ENCODE data around the gene SNAP91.
"Not testable (repeated sequence)": the region's sequence is repeated elsewhere in the genome, so short reads cannot be mapped to it uniquely, and the experiment has no call there.

The SNAP91 gene, protein sequence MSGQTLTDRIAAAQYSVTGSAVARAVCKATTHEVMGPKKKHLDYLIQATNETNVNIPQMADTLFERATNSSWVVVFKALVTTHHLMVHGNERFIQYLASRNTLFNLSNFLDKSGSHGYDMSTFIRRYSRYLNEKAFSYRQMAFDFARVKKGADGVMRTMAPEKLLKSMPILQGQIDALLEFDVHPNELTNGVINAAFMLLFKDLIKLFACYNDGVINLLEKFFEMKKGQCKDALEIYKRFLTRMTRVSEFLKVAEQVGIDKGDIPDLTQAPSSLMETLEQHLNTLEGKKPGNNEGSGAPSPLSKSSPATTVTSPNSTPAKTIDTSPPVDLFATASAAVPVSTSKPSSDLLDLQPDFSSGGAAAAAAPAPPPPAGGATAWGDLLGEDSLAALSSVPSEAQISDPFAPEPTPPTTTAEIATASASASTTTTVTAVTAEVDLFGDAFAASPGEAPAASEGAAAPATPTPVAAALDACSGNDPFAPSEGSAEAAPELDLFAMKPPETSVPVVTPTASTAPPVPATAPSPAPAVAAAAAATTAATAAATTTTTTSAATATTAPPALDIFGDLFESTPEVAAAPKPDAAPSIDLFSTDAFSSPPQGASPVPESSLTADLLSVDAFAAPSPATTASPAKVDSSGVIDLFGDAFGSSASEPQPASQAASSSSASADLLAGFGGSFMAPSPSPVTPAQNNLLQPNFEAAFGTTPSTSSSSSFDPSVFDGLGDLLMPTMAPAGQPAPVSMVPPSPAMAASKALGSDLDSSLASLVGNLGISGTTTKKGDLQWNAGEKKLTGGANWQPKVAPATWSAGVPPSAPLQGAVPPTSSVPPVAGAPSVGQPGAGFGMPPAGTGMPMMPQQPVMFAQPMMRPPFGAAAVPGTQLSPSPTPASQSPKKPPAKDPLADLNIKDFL

GRCh38 chr6:83708970-83709747, at the start of gene SNAP91:
TSS of gene SNAP91 (minus strand) at chr6:83709101. CDS start at chr6:83707927, 1,174 bp downstream.
- no peak for TF ChIP-seq POLR2AphosphoS5 (IDR thresholded peaks at IDR 0.05; ENCODE audit: borderline replicate concordance, low read depth, low read length)
- peak; percentile 71 for TF ChIP-seq EZH2 (IDR thresholded peaks at IDR 0.05)
- H3K9me3 ChIP-seq (ENCODE audit: low read depth, low read length), result no peaks in the 10 kb centered on the region; the same call in 1 of the 2 replicates
- DNase-seq (ENCODE audit: low read depth, low spot score), result no peak
- H3K9ac ChIP-seq (ENCODE audit: insufficient read length), result no peak within 1 kb of the TSS
- H3K36me3 ChIP-seq (ENCODE audit: insufficient read depth, low read length), result no peaks in the 10 kb centered on the region
- peak within 1 kb of the TSS; percentile 78 for H3K4me3 ChIP-seq
- no peak within 1 kb of the TSS for H3K27ac ChIP-seq

DNA sequence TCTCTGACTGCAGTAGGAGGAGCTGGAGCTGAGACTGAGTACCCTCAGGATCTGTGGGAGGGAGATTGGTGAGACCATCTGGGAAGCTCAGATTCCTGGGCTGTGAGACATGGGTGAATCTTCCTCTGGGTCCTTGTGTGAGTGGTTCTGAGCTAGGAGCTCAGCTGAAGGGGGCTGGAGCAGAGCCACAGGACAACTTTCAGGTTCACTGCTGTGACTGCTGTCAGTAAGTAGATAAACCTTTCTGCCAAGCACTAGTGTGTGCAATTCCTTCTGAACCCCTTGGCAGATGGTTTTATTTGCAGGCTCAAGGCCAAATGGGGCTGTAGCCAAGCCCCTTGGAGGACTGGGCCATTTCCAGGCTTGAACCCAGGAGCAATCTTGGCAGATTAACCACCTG, 49.6 kb upstream of the SNAP91 start:
- Histone ChIP-seq H3K27ac (no peak overlapping the region), H3K36me3 (ENCODE audit: insufficient read depth, low read length) (no peaks in the 10 kb centered on the region), H3K9ac (ENCODE audit: insufficient read length) (no peak overlapping the region), H3K9me3 (ENCODE audit: low read depth, low read length) (no peaks in the 10 kb centered on the region), H3K4me3 (no peak overlapping the region)
- DNase-seq (ENCODE audit: low read depth, low spot score), result no peak
- no peak for TF ChIP-seq EZH2 (IDR thresholded peaks at IDR 0.05)
- no peak for TF ChIP-seq FOXP2 (optimal IDR thresholded peaks at IDR 0.05; ENCODE audit: control extremely low read depth, extremely low read length, insufficient read depth)
- no peak for TF ChIP-seq POLR2AphosphoS5 (IDR thresholded peaks at IDR 0.05; ENCODE audit: borderline replicate concordance, low read depth, low read length)

DNA sequence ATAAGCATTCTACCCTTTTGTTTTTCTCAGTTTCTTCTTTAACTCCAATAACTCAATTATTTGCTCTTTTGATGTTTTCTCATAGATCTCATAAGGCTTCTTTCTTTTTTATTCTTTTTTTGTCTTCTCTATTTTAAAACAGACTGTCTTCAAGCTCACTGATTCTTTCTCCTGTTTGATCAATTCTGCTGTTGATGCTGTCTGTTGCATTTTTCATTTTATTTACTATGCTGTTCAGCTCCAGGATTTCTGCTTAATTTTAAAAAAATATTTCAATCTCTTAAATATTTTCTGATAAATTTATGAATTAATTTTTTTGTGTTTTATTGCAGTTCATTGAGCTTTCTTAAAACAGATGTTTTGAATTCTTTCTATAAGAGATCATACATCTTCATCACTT, 48.1 kb upstream of the SNAP91 start:
- TF ChIP-seq FOXP2 (optimal IDR thresholded peaks at IDR 0.05; ENCODE audit: control extremely low read depth, extremely low read length, insufficient read depth) (no peak), EZH2 (IDR thresholded peaks at IDR 0.05) (no peak), POLR2AphosphoS5 (IDR thresholded peaks at IDR 0.05; ENCODE audit: borderline replicate concordance, low read depth, low read length) (no peak)
- Histone ChIP-seq H3K4me3 (no peak overlapping the region), H3K36me3 (ENCODE audit: insufficient read depth, low read length) (no peaks in the 10 kb centered on the region), H3K9ac (ENCODE audit: insufficient read length) (no peak overlapping the region), H3K9me3 (ENCODE audit: low read depth, low read length) (no peaks in the 10 kb centered on the region), H3K27ac (no peak overlapping the region)
- no peak for DNase-seq (ENCODE audit: low read depth, low spot score)

DNA sequence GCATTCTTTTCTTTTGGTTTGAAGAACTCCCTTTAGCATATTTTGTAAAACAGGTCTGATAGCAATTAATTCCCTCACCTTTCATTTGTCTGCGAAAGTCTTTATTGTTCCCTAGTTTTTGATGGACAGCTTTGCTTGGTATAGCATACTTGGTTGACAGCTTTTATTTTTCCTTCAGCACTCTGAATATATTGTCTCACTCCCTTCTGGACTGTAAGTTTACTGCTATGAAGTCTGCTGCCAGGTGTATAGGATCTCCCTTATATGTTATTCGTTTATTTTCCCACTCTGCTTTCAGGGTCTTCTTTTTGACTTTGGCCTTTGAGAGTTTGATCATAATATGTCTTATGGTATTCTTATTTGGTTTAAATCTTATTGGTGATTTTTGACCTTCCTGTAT, 47.7 kb upstream of the SNAP91 start:
- Histone ChIP-seq H3K4me3 (no peak overlapping the region), H3K36me3 (ENCODE audit: insufficient read depth, low read length) (no peaks in the 10 kb centered on the region), H3K9ac (ENCODE audit: insufficient read length) (no peak overlapping the region), H3K27ac (no peak overlapping the region), H3K9me3 (ENCODE audit: low read depth, low read length) (no peaks in the 10 kb centered on the region)
- no peak for DNase-seq (ENCODE audit: low read depth, low spot score)
- no peak for TF ChIP-seq FOXP2 (optimal IDR thresholded peaks at IDR 0.05; ENCODE audit: control extremely low read depth, extremely low read length, insufficient read depth)
- no peak for TF ChIP-seq POLR2AphosphoS5 (IDR thresholded peaks at IDR 0.05; ENCODE audit: borderline replicate concordance, low read depth, low read length)
- TF ChIP-seq EZH2 (IDR thresholded peaks at IDR 0.05), result no peak

DNA sequence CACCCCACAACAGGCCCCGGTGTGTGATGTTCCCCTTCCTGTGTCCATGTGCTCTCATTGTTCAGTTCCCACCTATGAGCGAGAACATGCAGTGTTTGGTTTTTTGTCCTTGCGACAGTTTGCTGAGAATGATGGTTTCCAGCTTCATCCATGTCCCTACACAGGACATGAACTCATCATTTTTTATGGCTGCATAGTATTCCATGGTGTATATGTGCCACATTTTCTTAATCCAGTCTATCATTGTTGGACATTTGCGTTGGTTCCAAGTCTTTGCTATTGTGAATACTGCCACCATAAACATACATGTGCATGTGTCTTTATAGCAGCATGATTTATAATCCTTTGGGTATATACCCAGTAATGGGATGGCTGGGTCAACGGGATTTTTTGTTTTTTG, 43.5 kb upstream of the SNAP91 start:
- H3K27ac ChIP-seq; H3K9me3 ChIP-seq (ENCODE audit: low read depth, low read length); DNase-seq (ENCODE audit: low read depth, low spot score); H3K4me3 ChIP-seq; H3K36me3 ChIP-seq (ENCODE audit: insufficient read depth, low read length); H3K9ac ChIP-seq (ENCODE audit: insufficient read length): not testable (repeated sequence)

GRCh38 chr6:83741089-83741488, 32.2 kb upstream of the SNAP91 start:
- Histone ChIP-seq H3K4me3 (no peak overlapping the region), H3K9ac (ENCODE audit: insufficient read length) (no peak overlapping the region), H3K27ac (no peak overlapping the region), H3K36me3 (ENCODE audit: insufficient read depth, low read length) (no peaks in the 10 kb centered on the region), H3K9me3 (ENCODE audit: low read depth, low read length) (no peaks in the 10 kb centered on the region)
- no peak for DNase-seq (ENCODE audit: low read depth, low spot score)
- TF ChIP-seq EZH2 (IDR thresholded peaks at IDR 0.05) (no peak), POLR2AphosphoS5 (IDR thresholded peaks at IDR 0.05; ENCODE audit: borderline replicate concordance, low read depth, low read length) (no peak), FOXP2 (optimal IDR thresholded peaks at IDR 0.05; ENCODE audit: control extremely low read depth, extremely low read length, insufficient read depth) (no peak)

- TF ChIP-seq POLR2AphosphoS5 (IDR thresholded peaks at IDR 0.05; ENCODE audit: borderline replicate concordance, low read depth, low read length), result no peak
- no peak for TF ChIP-seq EZH2 (IDR thresholded peaks at IDR 0.05)
- no peak for TF ChIP-seq FOXP2 (optimal IDR thresholded peaks at IDR 0.05; ENCODE audit: control extremely low read depth, extremely low read length, insufficient read depth)
- no peak for DNase-seq (ENCODE audit: low read depth, low spot score)
- no peaks in the 10 kb centered on the region for H3K9me3 ChIP-seq (ENCODE audit: low read depth, low read length)
- no peak overlapping the region for H3K27ac ChIP-seq
- H3K9ac ChIP-seq (ENCODE audit: insufficient read length), result no peak overlapping the region
- no peaks in the 10 kb centered on the region for H3K36me3 ChIP-seq (ENCODE audit: insufficient read depth, low read length)
- H3K4me3 ChIP-seq, result no peak overlapping the region
Measured at GRCh38 chr6:83735461-83735860, 26.6 kb upstream of the SNAP91 start.

GRCh38 chr6:83729871-83730270, 21.0 kb upstream of the SNAP91 start:
- TF ChIP-seq EZH2 (IDR thresholded peaks at IDR 0.05), result no peak
- TF ChIP-seq POLR2AphosphoS5 (IDR thresholded peaks at IDR 0.05; ENCODE audit: borderline replicate concordance, low read depth, low read length), result no peak
- no peak for TF ChIP-seq FOXP2 (optimal IDR thresholded peaks at IDR 0.05; ENCODE audit: control extremely low read depth, extremely low read length, insufficient read depth)
- Histone ChIP-seq H3K4me3 (no peak overlapping the region), H3K9me3 (ENCODE audit: low read depth, low read length) (no peaks in the 10 kb centered on the region), H3K9ac (ENCODE audit: insufficient read length) (no peak overlapping the region), H3K36me3 (ENCODE audit: insufficient read depth, low read length) (no peaks in the 10 kb centered on the region), H3K27ac (no peak overlapping the region)
- DNase-seq (ENCODE audit: low read depth, low spot score), result no peak
